ENCODE results near the gene FERMT1. TPM values are rescaled to one million over a fixed set of nuclear protein-coding genes. Genes with fewer than 3 reads are reported as not detected.

The FERMT1 gene
- total and polyA plus RNA-seq, 2 donors (not counting 1 experiment from before 2014, with no cell fraction given), result not detected

- intact Hi-C loops (cut with micrococcal nuclease), result no loop called here
- H3K9me3 Mint-ChIP-seq (ENCODE audit: insufficient read depth), result no peaks in the 10 kb centered on the region
- H3K4me3 Mint-ChIP-seq, result no peak overlapping the region
- H3K27ac ChIP-seq (ENCODE audit: low read length in 2 of 2), result no peak overlapping the region
- H4K20me1 ChIP-seq (ENCODE audit: control insufficient read depth, insufficient read depth, low read length, poor library complexity, severe bottlenecking), result no peaks in the 10 kb centered on the region
- no peaks in the 10 kb centered on the region for H3K79me2 ChIP-seq (ENCODE audit: control insufficient read depth, insufficient read depth, low read length)
- H3K27me3 Mint-ChIP-seq, result peaks cover 6% of the 10 kb centered on the region
- no peaks in the 10 kb centered on the region for H3K27me3 ChIP-seq (replicated peaks in 1 of 4; ENCODE audit: control extremely low read depth in 1 of 4, control insufficient read depth in 3 of 4, insufficient read depth in 4 of 4, low read length in 3 of 4)
- POLR2A ChIA-PET, result no interaction called here
- no peak overlapping the region for H3K27ac Mint-ChIP-seq
- no peak overlapping the region for H3K4me3 ChIP-seq (ENCODE audit: control extremely low read depth in 1 of 5, extremely low read depth in 1 of 5, insufficient read depth in 1 of 5, low read depth in 2 of 5, low read length in 4 of 5)
- no peak overlapping the region for H3K4me2 ChIP-seq (replicated peaks; ENCODE audit: low read depth, low read length, poor library complexity, severe bottlenecking)
- H3K4me1 Mint-ChIP-seq, result no peaks in the 10 kb centered on the region
- DNase-seq (no peak), ATAC-seq (ENCODE audit: low read depth) (no peak)
- CTCF ChIA-PET, result no interaction called here
- no peak for TF ChIP-seq EZH2 (IDR thresholded peaks at IDR 0.05; ENCODE audit: borderline replicate concordance, insufficient read depth, low read depth, low read length, poor library complexity, severe bottlenecking)
- no peak for TF ChIP-seq CTCF (IDR thresholded peaks at IDR 0.05)
- no peaks in the 10 kb centered on the region for H3K9me3 ChIP-seq (ENCODE audit: control extremely low read depth in 1 of 3, control insufficient read depth in 2 of 3, insufficient read depth in 1 of 3, low read length in 2 of 3)
- H3K36me3 ChIP-seq (replicated peaks in 1 of 2; ENCODE audit: control extremely low read depth in 1 of 2, control insufficient read depth in 1 of 2, extremely low read depth in 1 of 2, insufficient read depth in 2 of 2, low read length in 1 of 2), result no peaks in the 10 kb centered on the region
- WGBS (ENCODE audit: insufficient coverage), result no CpG with 5 or more reads among the region's 2 CpGs
- no peak overlapping the region for H3K9ac ChIP-seq (ENCODE audit: low read length)
- no peaks in the 10 kb centered on the region for H3K4me1 ChIP-seq (ENCODE audit: control insufficient read depth in 2 of 2, insufficient read depth in 2 of 2, low read length in 2 of 2)
- H2AFZ ChIP-seq (ENCODE audit: insufficient read depth, low read depth, low read length, poor library complexity, severe bottlenecking), result no peak overlapping the region
Observed at GRCh38 chr20:6100246-6100645, 22.6 kb downstream of the FERMT1 start.

- intact Hi-C loops (cut with micrococcal nuclease), result no loop called here
- no peaks in the 10 kb centered on the region for H3K9me3 ChIP-seq (ENCODE audit: control extremely low read depth in 1 of 3, control insufficient read depth in 2 of 3, insufficient read depth in 1 of 3, low read length in 2 of 3)
- H3K9ac ChIP-seq (ENCODE audit: low read length), result no peak overlapping the region
- H3K4me1 ChIP-seq (ENCODE audit: control insufficient read depth in 2 of 2, insufficient read depth in 2 of 2, low read length in 2 of 2), result no peaks in the 10 kb centered on the region
- H3K4me3 Mint-ChIP-seq, result no peak overlapping the region
- no peaks in the 10 kb centered on the region for H3K27me3 ChIP-seq (replicated peaks in 1 of 4; ENCODE audit: control extremely low read depth in 1 of 4, control insufficient read depth in 3 of 4, insufficient read depth in 4 of 4, low read length in 3 of 4)
- no peaks in the 10 kb centered on the region for H3K9me3 Mint-ChIP-seq (ENCODE audit: insufficient read depth)
- no peak overlapping the region for H3K27ac ChIP-seq (ENCODE audit: low read length in 2 of 2)
- TF ChIP-seq EZH2 (IDR thresholded peaks at IDR 0.05; ENCODE audit: borderline replicate concordance, insufficient read depth, low read depth, low read length, poor library complexity, severe bottlenecking), result no peak
- TF ChIP-seq CTCF (IDR thresholded peaks at IDR 0.05), result no peak
- H3K4me1 Mint-ChIP-seq, result no peaks in the 10 kb centered on the region
- no peak overlapping the region for H3K4me3 ChIP-seq (ENCODE audit: control extremely low read depth in 1 of 5, extremely low read depth in 1 of 5, insufficient read depth in 1 of 5, low read depth in 2 of 5, low read length in 4 of 5)
- H3K27me3 Mint-ChIP-seq, result peaks cover 6% of the 10 kb centered on the region
- H4K20me1 ChIP-seq (ENCODE audit: control insufficient read depth, insufficient read depth, low read length, poor library complexity, severe bottlenecking), result no peaks in the 10 kb centered on the region
- no peak overlapping the region for H2AFZ ChIP-seq (ENCODE audit: insufficient read depth, low read depth, low read length, poor library complexity, severe bottlenecking)
- POLR2A ChIA-PET, result no interaction called here
- ATAC-seq (ENCODE audit: low read depth), result no peak
- no peaks in the 10 kb centered on the region for H3K36me3 ChIP-seq (replicated peaks in 1 of 2; ENCODE audit: control extremely low read depth in 1 of 2, control insufficient read depth in 1 of 2, extremely low read depth in 1 of 2, insufficient read depth in 2 of 2, low read length in 1 of 2)
- no peaks in the 10 kb centered on the region for H3K79me2 ChIP-seq (ENCODE audit: control insufficient read depth, insufficient read depth, low read length)
- no peak overlapping the region for H3K27ac Mint-ChIP-seq
- no peak for DNase-seq
- no peak overlapping the region for H3K4me2 ChIP-seq (replicated peaks; ENCODE audit: low read depth, low read length, poor library complexity, severe bottlenecking)
- CTCF ChIA-PET, result no interaction called here
Observed at GRCh38 chr20:6099819-6100218, 23.0 kb downstream of the FERMT1 start.

Measured in B cell (primary cell).